Measurements from ENCODE around the gene CFAP52. TPM values are rescaled to one million over a fixed set of nuclear protein-coding genes. Genes with fewer than 3 reads are reported as not detected.
"Not testable (repeated sequence)": the region's sequence is repeated elsewhere in the genome, so short reads cannot be mapped to it uniquely, and the experiment has no call there.

The CFAP52 gene
- total RNA-seq, 2 experiments from 2014 or later: not detected

- peak overlapping the region; percentile 56 for H3K4me3 Mint-ChIP-seq
- CTCF ChIA-PET: interaction anchor here (0.7 to 1.1 kb wide), 2 partner anchors 17 to 28 kb away, joined by 3 to 4 read pairs; no protein-coding TSS in a partner anchor
- ATAC-seq (no peak), DNase-seq (peak; percentile 56)
- H3K27me3 Mint-ChIP-seq: peaks cover 44% of the 10 kb centered on the region
- H3K27ac Mint-ChIP-seq: no peak overlapping the region
- POLR2A ChIA-PET: no interaction called here
- H3K4me1 Mint-ChIP-seq: peaks cover 13% of the 10 kb centered on the region
- intact Hi-C loops (cut with DNase I, micrococcal nuclease): loop anchor here in 1 of 2 experiments (2.0 kb wide), 2 partner anchors 31 to 69 kb away; partner anchors contain the start of gene CFAP52
- H3K36me3 Mint-ChIP-seq (ENCODE audit: low read depth): no peaks in the 10 kb centered on the region
- H3K9me3 Mint-ChIP-seq (ENCODE audit: low read depth): no peaks in the 10 kb centered on the region
Observed at GRCh38 chr17:9645851-9646545, 69.6 kb downstream of the CFAP52 start.

- DNase-seq: no peak
- intact Hi-C loops (cut with DNase I, micrococcal nuclease): no loop called here
- Mint-ChIP-seq H3K4me3 (peak overlapping the region; percentile 56), H3K9me3 (ENCODE audit: low read depth) (no peaks in the 10 kb centered on the region), H3K4me1 (peaks cover 13% of the 10 kb centered on the region), H3K27me3 (peaks cover 47% of the 10 kb centered on the region), H3K36me3 (ENCODE audit: low read depth) (no peaks in the 10 kb centered on the region), H3K27ac (no peak overlapping the region)
- ATAC-seq: no peak
- ChIA-PET POLR2A (no interaction called here), CTCF (interaction anchor here (0.7 to 1.1 kb wide), 2 partner anchors 16 to 27 kb away, joined by 3 to 4 read pairs; no protein-coding TSS in a partner anchor)
Observed at GRCh38 chr17:9646546-9646885, 70.1 kb downstream of the CFAP52 start.

GRCh38 chr17:9647014-9647413 is 70.6 kb downstream of the CFAP52 start:
- intact Hi-C loops (cut with DNase I, micrococcal nuclease): no loop called here
- ChIA-PET CTCF (no interaction called here), POLR2A (no interaction called here)
- no peaks in the 10 kb centered on the region for H3K36me3 Mint-ChIP-seq (ENCODE audit: low read depth)
- peaks cover 13% of the 10 kb centered on the region for H3K4me1 Mint-ChIP-seq
- H3K27ac Mint-ChIP-seq: no peak overlapping the region
- no peaks in the 10 kb centered on the region for H3K9me3 Mint-ChIP-seq (ENCODE audit: low read depth)
- ATAC-seq (no peak), DNase-seq (no peak)
- H3K4me3 Mint-ChIP-seq: no peak overlapping the region
- peaks cover 47% of the 10 kb centered on the region for H3K27me3 Mint-ChIP-seq

- CTCF ChIA-PET: interaction anchor here (1.7 kb wide), 1 partner anchor 71 kb away, joined by 3 read pairs; no protein-coding TSS in a partner anchor
- H3K27ac Mint-ChIP-seq: no peak overlapping the region
- intact Hi-C loops (cut with DNase I, micrococcal nuclease): no loop called here
- no peaks in the 10 kb centered on the region for H3K9me3 Mint-ChIP-seq (ENCODE audit: low read depth)
- ATAC-seq (no peak), DNase-seq (no peak)
- peaks cover 46% of the 10 kb centered on the region for H3K27me3 Mint-ChIP-seq
- peaks cover 13% of the 10 kb centered on the region for H3K4me1 Mint-ChIP-seq
- POLR2A ChIA-PET: no interaction called here
- H3K4me3 Mint-ChIP-seq: no peak overlapping the region
- H3K36me3 Mint-ChIP-seq (ENCODE audit: low read depth): no peaks in the 10 kb centered on the region
Observed at GRCh38 chr17:9648521-9649110, 72.2 kb downstream of the CFAP52 start.

GRCh38 chr17:9658593-9659211 is 82.3 kb downstream of the CFAP52 start:
- no peak for DNase-seq
- ChIA-PET POLR2A (no interaction called here), CTCF (interaction anchor here (0.9 kb wide), 1 partner anchor 127 kb away, joined by 3 read pairs; no protein-coding TSS in a partner anchor)
- Mint-ChIP-seq H3K4me3 (no peak overlapping the region), H3K27ac (no peak overlapping the region), H3K4me1 (no peaks in the 10 kb centered on the region), H3K27me3 (peaks cover 8% of the 10 kb centered on the region), H3K9me3 (ENCODE audit: low read depth) (no peaks in the 10 kb centered on the region), H3K36me3 (ENCODE audit: low read depth) (no peaks in the 10 kb centered on the region)
- no peak for ATAC-seq
- intact Hi-C loops (cut with DNase I, micrococcal nuclease): no loop called here

GRCh38 chr17:9661027-9661426 is 84.6 kb downstream of the CFAP52 start:
- DNase-seq (no peak), ATAC-seq (no peak)
- intact Hi-C loops (cut with DNase I, micrococcal nuclease): no loop called here
- H3K27ac Mint-ChIP-seq: no peak overlapping the region
- H3K9me3 Mint-ChIP-seq (ENCODE audit: low read depth): no peaks in the 10 kb centered on the region
- H3K4me1 Mint-ChIP-seq: no peaks in the 10 kb centered on the region
- no peaks in the 10 kb centered on the region for H3K36me3 Mint-ChIP-seq (ENCODE audit: low read depth)
- no peak overlapping the region for H3K4me3 Mint-ChIP-seq
- ChIA-PET POLR2A (no interaction called here), CTCF (no interaction called here)
- peaks cover 4% of the 10 kb centered on the region for H3K27me3 Mint-ChIP-seq

- intact Hi-C loops (cut with DNase I, micrococcal nuclease); H3K36me3 Mint-ChIP-seq (ENCODE audit: low read depth); H3K9me3 Mint-ChIP-seq (ENCODE audit: low read depth); H3K27me3 Mint-ChIP-seq; ATAC-seq; DNase-seq; CTCF ChIA-PET; H3K4me3 Mint-ChIP-seq; POLR2A ChIA-PET; H3K4me1 Mint-ChIP-seq; H3K27ac Mint-ChIP-seq: not testable (repeated sequence)
Observed at GRCh38 chr17:9663511-9663910, 87.1 kb downstream of the CFAP52 start.

- CTCF ChIA-PET: no interaction called here
Observed at GRCh38 chr17:9666461-9667050, 90.1 kb downstream of the CFAP52 start.

GRCh38 chr17:9668517-9668916 is 92.1 kb downstream of the CFAP52 start:
- ChIA-PET CTCF (interaction anchor here (0.6 kb wide), 1 partner anchor 14 kb away, joined by 3 read pairs; no protein-coding TSS in a partner anchor), POLR2A (interaction anchor here (0.6 kb wide), 1 partner anchor 37 kb away, joined by 3 read pairs; no protein-coding TSS in a partner anchor)
- H3K4me1 Mint-ChIP-seq: peaks cover 4% of the 10 kb centered on the region
- no peak for ATAC-seq
- no peak for DNase-seq
- no peak overlapping the region for H3K4me3 Mint-ChIP-seq
- H3K27me3 Mint-ChIP-seq: peaks cover 15% of the 10 kb centered on the region
- no peaks in the 10 kb centered on the region for H3K36me3 Mint-ChIP-seq (ENCODE audit: low read depth)
- no peaks in the 10 kb centered on the region for H3K9me3 Mint-ChIP-seq (ENCODE audit: low read depth)
- no peak overlapping the region for H3K27ac Mint-ChIP-seq
- intact Hi-C loops (cut with DNase I, micrococcal nuclease): no loop called here

More at GRCh38 chr17:9666461-9667050, 90.1 kb downstream of the CFAP52 start:
- Mint-ChIP-seq H3K9me3 (ENCODE audit: low read depth) (no peaks in the 10 kb centered on the region), H3K27ac (no peak overlapping the region), H3K27me3 (peaks cover 14% of the 10 kb centered on the region), H3K4me3 (no peak overlapping the region), H3K4me1 (peaks cover 4% of the 10 kb centered on the region), H3K36me3 (ENCODE audit: low read depth) (no peaks in the 10 kb centered on the region)
- DNase-seq (no peak), ATAC-seq (peak; percentile 71)
- intact Hi-C loops (cut with DNase I, micrococcal nuclease): no loop called here
- POLR2A ChIA-PET: no interaction called here

GRCh38 chr17:9669551-9670008 is 93.1 kb downstream of the CFAP52 start:
- no peak for DNase-seq
- no peak overlapping the region for H3K4me3 Mint-ChIP-seq
- no peaks in the 10 kb centered on the region for H3K9me3 Mint-ChIP-seq (ENCODE audit: low read depth)
- no peak overlapping the region for H3K27ac Mint-ChIP-seq
- CTCF ChIA-PET: no interaction called here
- POLR2A ChIA-PET: no interaction called here
- peaks cover 4% of the 10 kb centered on the region for H3K4me1 Mint-ChIP-seq
- ATAC-seq: no peak
- intact Hi-C loops (cut with DNase I, micrococcal nuclease): no loop called here
- peaks cover 13% of the 10 kb centered on the region for H3K27me3 Mint-ChIP-seq
- no peaks in the 10 kb centered on the region for H3K36me3 Mint-ChIP-seq (ENCODE audit: low read depth)

GRCh38 chr17:9670596-9670995 is 94.2 kb downstream of the CFAP52 start:
- Mint-ChIP-seq H3K4me1 (peaks cover 4% of the 10 kb centered on the region), H3K4me3 (no peak overlapping the region), H3K27ac (no peak overlapping the region), H3K9me3 (ENCODE audit: low read depth) (no peaks in the 10 kb centered on the region), H3K36me3 (ENCODE audit: low read depth) (no peaks in the 10 kb centered on the region), H3K27me3 (peaks cover 15% of the 10 kb centered on the region)
- POLR2A ChIA-PET: no interaction called here
- intact Hi-C loops (cut with DNase I, micrococcal nuclease): no loop called here
- ATAC-seq: no peak
- CTCF ChIA-PET: no interaction called here
- no peak for DNase-seq

Measured in activated CD4-positive, alpha-beta T cell treated with anti-CD3 and anti-CD28 coated beads for 36 hours (primary cell).